Panc1 (cell line): ENCODE results near the gene DYRK2.

ENCODE experiments used
- POLR2AphosphoS5 ChIP-seq: IDR thresholded peaks from 2 replicates; pipeline ENCODE4 v1.6.1; 2012; ENCODE audit warnings: mild to moderate bottlenecking, low read depth, low read length, moderate library complexity
- TF ChIP-seq, protein P1 (sequence below): fragments of 450-650 bp; IDR thresholded peaks from 2 replicates; pipeline ENCODE4 v1.5.1; 2017; ENCODE audit warnings: mild to moderate bottlenecking

DNA sequence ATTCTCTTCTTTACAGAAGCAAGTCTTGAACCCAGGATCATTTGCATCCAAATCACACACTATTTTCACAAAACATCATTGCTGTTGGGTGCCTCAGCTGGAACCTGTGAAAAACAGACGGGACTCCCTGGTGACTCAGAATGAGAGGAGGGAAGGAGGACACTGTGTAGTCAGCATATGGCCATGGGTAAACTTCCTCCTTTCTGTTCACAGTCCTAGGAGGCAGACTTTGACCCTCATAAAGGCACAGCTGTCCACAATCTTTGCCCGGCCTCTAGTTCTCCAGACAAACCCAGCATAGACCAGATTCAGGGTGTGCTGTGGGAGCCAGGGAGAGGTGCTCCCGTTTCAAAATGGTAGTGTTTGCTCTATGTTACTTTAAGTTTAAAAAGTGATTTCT is 62.0 kb downstream of the DYRK2 start:
- TF ChIP-seq POLR2AphosphoS5, result no peak
- TF ChIP-seq, protein P1, sequence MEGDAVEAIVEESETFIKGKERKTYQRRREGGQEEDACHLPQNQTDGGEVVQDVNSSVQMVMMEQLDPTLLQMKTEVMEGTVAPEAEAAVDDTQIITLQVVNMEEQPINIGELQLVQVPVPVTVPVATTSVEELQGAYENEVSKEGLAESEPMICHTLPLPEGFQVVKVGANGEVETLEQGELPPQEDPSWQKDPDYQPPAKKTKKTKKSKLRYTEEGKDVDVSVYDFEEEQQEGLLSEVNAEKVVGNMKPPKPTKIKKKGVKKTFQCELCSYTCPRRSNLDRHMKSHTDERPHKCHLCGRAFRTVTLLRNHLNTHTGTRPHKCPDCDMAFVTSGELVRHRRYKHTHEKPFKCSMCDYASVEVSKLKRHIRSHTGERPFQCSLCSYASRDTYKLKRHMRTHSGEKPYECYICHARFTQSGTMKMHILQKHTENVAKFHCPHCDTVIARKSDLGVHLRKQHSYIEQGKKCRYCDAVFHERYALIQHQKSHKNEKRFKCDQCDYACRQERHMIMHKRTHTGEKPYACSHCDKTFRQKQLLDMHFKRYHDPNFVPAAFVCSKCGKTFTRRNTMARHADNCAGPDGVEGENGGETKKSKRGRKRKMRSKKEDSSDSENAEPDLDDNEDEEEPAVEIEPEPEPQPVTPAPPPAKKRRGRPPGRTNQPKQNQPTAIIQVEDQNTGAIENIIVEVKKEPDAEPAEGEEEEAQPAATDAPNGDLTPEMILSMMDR, result no peak
